Activated naive CD4-positive, alpha-beta T cell treated with anti-CD3 and anti-CD28 coated beads, Interleukin-2, amount 50 U/mL, for 72 hours (primary cell): ENCODE data around the gene FOXL3. TPM values are rescaled to one million over a fixed set of nuclear protein-coding genes. Genes with fewer than 3 reads are reported as not detected.

Experiments
- ATAC-seq, 2 donors: fragments of 150-1000 bp; cut with Tn5 transposase; 2 replicates each; pipeline ENCODE4 v1.10.0; 2021; ENCODE audit warnings: mild to moderate bottlenecking in 2 of 2, moderate library complexity in 2 of 2
- DNase-seq, 2 donors: peaks; one replicate each; pipeline ENCODE4 v3.0.0; 2021 to 2022; ENCODE audit warnings: low spot score in 2 of 2
- H3K27ac Mint-ChIP-seq, 2 donors: one replicate each; pipeline ENCODE4 v1.8.0; 2022; ENCODE audit warnings: mild to moderate bottlenecking in 2 of 2, mixed read lengths in 2 of 2
- H3K36me3 Mint-ChIP-seq, 2 donors: one replicate each; pipeline ENCODE4 v1.8.0; 2022; ENCODE audit warnings: mixed read lengths in 2 of 2
- H3K9me3 Mint-ChIP-seq, 2 donors: one replicate each; pipeline ENCODE4 v1.8.0; 2022; ENCODE audit warnings: mixed read lengths in 2 of 2
- total RNA-seq, 2 donors: library from RNA; stranded (reverse); gene quantifications; one replicate each; pipeline ENCODE4 v1.2.3, GENCODE V29; 2022

Gene FOXL3
- total RNA-seq, 2 donors from 2014 or later, result not detected

- Mint-ChIP-seq H3K36me3 (peaks cover 19 to 31% of the 10 kb centered on the region in 2 donors), H3K9me3 (peaks cover 24 to 28% of the 10 kb centered on the region in 2 donors), H3K27ac (no peak overlapping the region)
- ATAC-seq, result no peak
- DNase-seq, result no peak
Measured at GRCh38 chr7:273327-273726, 16.6 kb upstream of the FOXL3 start.

- ATAC-seq (no peak), DNase-seq (no peak)
- Mint-ChIP-seq H3K27ac (no peak overlapping the region), H3K36me3 (peaks cover 19 to 31% of the 10 kb centered on the region in 2 donors), H3K9me3 (peaks cover 24 to 28% of the 10 kb centered on the region in 2 donors)
Measured at GRCh38 chr7:274266-274665, 15.7 kb upstream of the FOXL3 start.

- ATAC-seq, result no peak
- Mint-ChIP-seq H3K27ac (no peak overlapping the region), H3K36me3 (peaks cover 19 to 31% of the 10 kb centered on the region in 2 donors), H3K9me3 (peaks cover 24 to 28% of the 10 kb centered on the region in 2 donors)
- no peak for DNase-seq
Measured at GRCh38 chr7:276230-276835, 13.6 kb upstream of the FOXL3 start.

GRCh38 chr7:277228-277627 is 12.7 kb upstream of the FOXL3 start:
- Mint-ChIP-seq H3K27ac (no peak overlapping the region), H3K36me3 (peaks cover 19 to 31% of the 10 kb centered on the region in 2 donors), H3K9me3 (peaks cover 24 to 28% of the 10 kb centered on the region in 2 donors)
- DNase-seq, result no peak
- no peak for ATAC-seq

DNA sequence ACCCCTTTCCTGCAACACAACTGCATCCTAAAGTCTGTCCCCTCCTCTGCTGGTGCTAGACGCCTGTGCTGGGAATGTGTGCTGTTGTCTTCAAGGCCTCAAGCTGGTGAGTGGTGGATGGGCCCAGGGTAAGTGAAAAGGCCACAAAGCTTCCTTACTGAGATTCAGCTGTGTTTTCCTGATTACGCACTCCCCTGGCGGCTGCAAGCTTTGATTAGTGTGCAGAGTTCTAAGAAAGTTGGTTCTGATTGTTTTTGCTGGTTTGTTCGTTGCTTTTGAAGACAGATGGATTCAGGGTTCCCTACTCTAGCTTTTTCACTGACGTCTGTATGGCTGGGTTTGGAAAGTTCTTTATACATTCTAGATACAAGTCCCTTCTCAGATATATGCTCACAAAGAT is 11.9 kb upstream of the FOXL3 start:
- Mint-ChIP-seq H3K36me3 (peaks cover 15 to 25% of the 10 kb centered on the region in 2 donors), H3K9me3 (peaks cover 18 to 22% of the 10 kb centered on the region in 2 donors), H3K27ac (no peak overlapping the region)
- DNase-seq (no peak), ATAC-seq (no peak)

DNA sequence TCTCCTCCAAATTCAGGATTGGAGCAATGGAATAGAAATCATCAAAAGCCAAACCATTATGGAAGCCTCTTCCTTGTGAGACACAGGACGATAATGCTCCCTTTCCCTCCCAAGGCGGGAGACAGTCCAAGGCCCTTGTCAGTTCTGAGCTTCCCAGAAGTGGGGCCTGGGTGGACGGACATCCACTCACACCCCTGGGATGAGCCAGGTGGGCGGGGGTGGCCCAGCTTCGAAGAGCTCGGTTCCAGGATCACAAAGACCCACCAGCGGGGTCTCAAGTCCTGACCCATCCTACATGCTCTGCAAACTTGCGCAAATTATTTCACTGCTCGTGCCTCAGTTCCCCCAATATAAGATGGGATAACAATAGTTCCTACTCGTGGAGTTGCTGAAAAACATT is 10.1 kb upstream of the FOXL3 start:
- DNase-seq (no peak), ATAC-seq (no peak)
- Mint-ChIP-seq H3K36me3 (peaks cover 0 to 9% of the 10 kb centered on the region in 2 donors), H3K9me3 (peaks cover 4 to 8% of the 10 kb centered on the region in 2 donors), H3K27ac (no peak overlapping the region)

- ATAC-seq (no peak), DNase-seq (no peak)
- Mint-ChIP-seq H3K27ac (no peak overlapping the region), H3K9me3 (peaks cover 0 to 2% of the 10 kb centered on the region in 2 donors), H3K36me3 (peaks cover 0 to 3% of the 10 kb centered on the region in 2 donors)
Measured at GRCh38 chr7:280461-280860, 9.5 kb upstream of the FOXL3 start.

- Mint-ChIP-seq H3K27ac (no peak overlapping the region), H3K9me3 (no peaks in the 10 kb centered on the region), H3K36me3 (no peaks in the 10 kb centered on the region)
- no peak for ATAC-seq
- no peak for DNase-seq
Measured at GRCh38 chr7:281637-282036, 8.3 kb upstream of the FOXL3 start.

DNA sequence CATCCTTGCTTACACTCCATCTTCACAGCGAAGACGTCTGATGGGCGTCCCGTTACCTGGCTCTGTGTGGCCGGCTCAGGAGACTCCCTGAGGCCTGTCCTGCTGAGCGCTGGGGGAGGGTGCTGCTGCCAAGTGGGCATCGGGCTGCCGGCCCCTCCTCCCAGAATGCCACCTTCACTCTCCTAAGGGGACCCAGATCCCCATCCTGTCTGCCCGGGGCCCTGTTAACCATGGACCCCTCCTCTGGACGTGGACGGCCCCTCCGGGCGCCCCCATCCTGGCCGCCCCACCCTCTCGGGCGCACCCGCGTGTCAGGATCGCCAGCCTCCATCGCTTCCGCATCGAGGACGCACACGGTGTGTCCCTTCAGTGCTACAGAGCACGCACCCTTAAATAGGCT is 7.3 kb upstream of the FOXL3 start:
- no peak for DNase-seq
- ATAC-seq, result no peak
- H3K27ac Mint-ChIP-seq, result no peak overlapping the region
- no peaks in the 10 kb centered on the region for H3K9me3 Mint-ChIP-seq
- no peaks in the 10 kb centered on the region for H3K36me3 Mint-ChIP-seq

DNA sequence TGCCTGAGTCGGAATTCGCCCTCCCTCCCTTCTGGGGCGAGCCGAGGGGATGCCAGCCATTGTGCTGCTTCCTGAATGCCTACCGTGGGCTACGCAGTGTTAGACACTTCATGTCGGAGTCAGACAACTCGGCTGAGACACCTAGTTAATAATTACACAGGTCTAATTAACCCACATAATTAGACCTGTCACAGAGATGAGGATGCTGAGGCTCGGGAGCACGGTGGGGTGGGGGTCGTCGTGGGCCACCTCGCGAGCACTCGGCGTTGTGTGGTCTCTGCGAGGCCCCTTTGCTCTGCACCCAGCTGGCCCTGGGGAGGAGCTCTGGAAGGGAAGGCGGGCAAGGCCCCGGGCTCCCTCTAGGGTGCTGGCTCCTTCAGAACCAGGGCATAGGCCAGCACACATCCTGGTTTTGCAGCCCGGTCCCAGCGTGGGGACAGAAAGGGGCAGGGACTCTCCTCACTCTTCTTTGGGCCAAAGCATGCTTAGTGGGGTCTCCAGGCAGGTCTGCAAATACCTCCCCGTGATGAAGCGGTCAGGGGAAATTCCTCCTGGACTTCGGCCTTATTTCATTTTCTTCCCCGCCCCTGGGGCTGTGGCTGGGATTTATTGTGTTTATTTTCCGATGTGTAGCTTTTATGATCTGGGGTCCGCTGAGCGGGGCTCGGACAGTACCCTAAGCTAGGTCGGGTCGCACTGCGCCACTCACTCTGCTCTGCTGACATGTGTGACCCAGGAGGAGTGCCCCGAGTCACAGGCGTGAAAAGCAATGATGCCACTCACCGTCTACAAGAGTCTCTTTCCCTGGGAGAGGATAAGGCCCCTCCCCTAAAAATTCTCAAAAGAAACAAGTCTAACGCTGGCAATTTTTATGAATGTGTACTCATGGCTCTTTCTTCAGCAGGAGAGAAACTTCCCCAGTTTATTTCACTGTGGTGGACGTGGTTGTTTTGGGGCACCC is 4.9 kb upstream of the FOXL3 start:
- Mint-ChIP-seq H3K36me3 (no peaks in the 10 kb centered on the region), H3K27ac (no peak overlapping the region), H3K9me3 (no peaks in the 10 kb centered on the region)
- DNase-seq, result no peak
- no peak for ATAC-seq

GRCh38 chr7:285731-286130 is 4.2 kb upstream of the FOXL3 start:
- ATAC-seq, result no peak
- no peak for DNase-seq
- no peaks in the 10 kb centered on the region for H3K9me3 Mint-ChIP-seq
- no peak overlapping the region for H3K27ac Mint-ChIP-seq
- H3K36me3 Mint-ChIP-seq, result no peaks in the 10 kb centered on the region

DNA sequence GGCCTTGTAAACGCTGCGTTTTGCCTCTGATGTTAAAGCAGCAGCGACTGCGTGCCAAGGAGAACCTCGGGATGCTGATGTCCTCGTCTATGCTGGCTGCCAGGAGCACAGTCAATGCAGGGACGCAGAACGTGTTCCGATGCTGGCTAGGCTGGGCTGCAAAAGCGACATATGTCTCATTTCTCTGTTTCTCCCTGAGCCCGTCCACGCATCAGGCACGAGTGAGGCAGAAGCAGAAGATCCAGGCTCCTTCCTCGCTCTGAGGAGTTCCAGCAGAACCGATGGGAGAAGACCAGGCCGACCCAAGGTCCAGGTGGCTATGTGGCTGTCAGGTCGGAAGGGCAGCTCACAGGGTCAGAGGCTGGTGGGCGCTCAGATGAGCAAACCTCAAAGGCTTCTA is 3.7 kb upstream of the FOXL3 start:
- DNase-seq (no peak), ATAC-seq (no peak)
- Mint-ChIP-seq H3K27ac (no peak overlapping the region), H3K9me3 (no peaks in the 10 kb centered on the region), H3K36me3 (no peaks in the 10 kb centered on the region)

DNA sequence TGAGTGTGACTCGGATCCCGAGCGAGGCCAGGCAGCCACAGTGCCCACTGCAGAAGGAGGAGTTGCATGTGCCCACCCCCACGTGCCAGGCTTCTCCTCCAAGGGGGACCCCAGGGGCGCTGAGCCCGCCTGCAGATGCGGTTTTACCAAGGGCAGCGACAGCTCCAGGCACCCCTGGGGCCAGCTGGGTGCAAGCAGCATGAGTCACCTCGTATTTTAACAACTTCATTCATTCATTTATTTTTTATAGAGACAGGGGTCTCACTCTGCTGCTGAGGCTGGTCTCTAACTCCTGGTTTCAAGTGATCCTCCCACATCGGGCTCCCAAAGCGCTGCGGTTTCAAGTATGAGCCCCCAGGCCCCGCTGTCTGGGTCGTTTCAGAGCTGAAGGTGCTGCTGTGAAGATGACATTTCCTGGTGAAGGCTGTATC is 1.3 kb upstream of the FOXL3 start:
- Mint-ChIP-seq H3K9me3 (no peaks in the 10 kb centered on the region), H3K27ac (no peak overlapping the region), H3K36me3 (no peaks in the 10 kb centered on the region)
- DNase-seq (peak in 1 of 2 donors; percentile 45), ATAC-seq (no peak)

- no peaks in the 10 kb centered on the region for H3K36me3 Mint-ChIP-seq
- H3K9me3 Mint-ChIP-seq, result no peaks in the 10 kb centered on the region
- H3K27ac Mint-ChIP-seq, result no peak overlapping the region
- ATAC-seq, result no peak
- no peak for DNase-seq
Measured at GRCh38 chr7:289209-289755, 688 bp upstream of the FOXL3 start.

- Mint-ChIP-seq H3K36me3 (no peaks in the 10 kb centered on the region), H3K27ac (no peak overlapping the region), H3K9me3 (no peaks in the 10 kb centered on the region)
- no peak for ATAC-seq
- peak in 1 of 2 donors; percentile 23 for DNase-seq
Measured at GRCh38 chr7:290554-291372, 793 bp downstream of the FOXL3 start.

DNA sequence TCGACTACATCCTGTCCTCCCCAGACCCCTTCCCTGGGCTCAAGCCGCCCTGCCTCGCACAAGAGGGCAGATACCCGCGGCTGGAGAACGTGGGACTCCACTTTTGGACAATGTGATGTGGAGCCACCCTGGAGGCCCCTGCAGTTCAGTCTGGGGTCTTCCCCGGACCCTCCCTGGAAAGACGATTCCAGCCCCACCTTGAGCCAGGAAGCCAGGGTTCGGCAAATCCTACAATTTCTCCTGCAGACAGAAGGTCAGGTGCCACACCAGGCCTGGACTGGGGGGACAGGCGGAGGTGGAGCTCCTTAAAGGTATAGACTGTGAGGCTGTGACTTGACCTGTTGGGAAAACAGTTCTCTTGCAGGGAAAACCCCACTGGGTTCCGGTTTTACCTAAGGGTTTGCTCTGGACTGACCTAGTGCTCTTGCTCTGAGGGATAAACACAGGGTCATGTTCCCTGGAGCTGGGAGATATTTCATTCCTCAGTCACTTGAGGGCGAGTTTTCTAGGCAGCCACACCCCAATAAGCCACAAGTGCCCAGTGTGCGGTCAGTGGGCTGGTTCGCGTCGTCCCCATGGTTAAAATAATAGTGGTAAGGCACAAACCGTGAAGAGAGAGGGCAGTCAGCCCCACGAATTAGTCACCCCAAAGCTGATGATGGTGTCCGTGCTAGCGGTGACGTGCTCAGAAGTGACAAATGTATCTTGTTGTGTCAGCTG is 1.6 kb downstream of the FOXL3 start:
- no peaks in the 10 kb centered on the region for H3K36me3 Mint-ChIP-seq
- DNase-seq (no peak), ATAC-seq (no peak)
- no peak overlapping the region for H3K27ac Mint-ChIP-seq
- no peaks in the 10 kb centered on the region for H3K9me3 Mint-ChIP-seq
